Stimulated activated CD4-positive, alpha-beta T cell treated with anti-CD3 and anti-CD28 coated beads, Interleukin-12 subunit alpha, Interleukin-12 subunit beta, amount 100 ng/mL, for 24 hours (primary cell): ENCODE data around the gene SLC22A13.
"Not testable (repeated sequence)": the region's sequence is repeated elsewhere in the genome, so short reads cannot be mapped to it uniquely, and the experiment has no call there.

Experiments used
- DNase-seq, 2 experiments: peaks; one replicate each; pipeline ENCODE4 v3.0.0-alpha.2; 2020; ENCODE audit warnings: low read depth in 2 of 2

The SLC22A13 gene

GRCh38 chr3:38264779-38265178 is 833 bp upstream of the SLC22A13 start:
- DNase-seq, result no peak

- no peak for DNase-seq
Observed at GRCh38 chr3:38266810-38267209, 1.2 kb downstream of the SLC22A13 start.

- DNase-seq, result no peak
Observed at GRCh38 chr3:38267662-38268061, 2.0 kb downstream of the SLC22A13 start.

- DNase-seq, result no peak
Observed at GRCh38 chr3:38268087-38268486, 2.5 kb downstream of the SLC22A13 start.

- no peak for DNase-seq
Observed at GRCh38 chr3:38268522-38268921, 2.9 kb downstream of the SLC22A13 start.

GRCh38 chr3:38270606-38271005 is 5.0 kb downstream of the SLC22A13 start:
- DNase-seq, result no peak

- DNase-seq, result no peak
Observed at GRCh38 chr3:38271553-38271952, 5.9 kb downstream of the SLC22A13 start.

GRCh38 chr3:38274864-38275649 is 9.4 kb downstream of the SLC22A13 start:
- no peak for DNase-seq

- DNase-seq, result no peak
Observed at GRCh38 chr3:38275658-38276057, 10.0 kb downstream of the SLC22A13 start.

GRCh38 chr3:38276081-38276916 is 10.7 kb downstream of the SLC22A13 start:
- DNase-seq, result no peak

- DNase-seq, result no peak
Observed at GRCh38 chr3:38276917-38277630, 11.5 kb downstream of the SLC22A13 start.

GRCh38 chr3:38278841-38279240 is 13.2 kb downstream of the SLC22A13 start:
- DNase-seq, result no peak

- DNase-seq, result no peak
Observed at GRCh38 chr3:38281895-38282686, 16.5 kb downstream of the SLC22A13 start, which contains the start of gene SLC22A14. TSS of gene SLC22A14 (plus strand) at chr3:38282294. CDS start at chr3:38306027, 23,733 bp downstream.

GRCh38 chr3:38283810-38284755 is 18.5 kb downstream of the SLC22A13 start:
- DNase-seq, result no peak

- DNase-seq, result no peak
Observed at GRCh38 chr3:38284756-38285150, 19.1 kb downstream of the SLC22A13 start.

GRCh38 chr3:38289286-38290217 is 23.9 kb downstream of the SLC22A13 start:
- DNase-seq, result not testable (repeated sequence)

GRCh38 chr3:38297053-38297452 is 31.4 kb downstream of the SLC22A13 start:
- not testable (repeated sequence) for DNase-seq

GRCh38 chr3:38297537-38297936 is 31.9 kb downstream of the SLC22A13 start:
- DNase-seq, result no peak
